ENCODE measurements around the gene ACAA1.

Gene ACAA1

DNA sequence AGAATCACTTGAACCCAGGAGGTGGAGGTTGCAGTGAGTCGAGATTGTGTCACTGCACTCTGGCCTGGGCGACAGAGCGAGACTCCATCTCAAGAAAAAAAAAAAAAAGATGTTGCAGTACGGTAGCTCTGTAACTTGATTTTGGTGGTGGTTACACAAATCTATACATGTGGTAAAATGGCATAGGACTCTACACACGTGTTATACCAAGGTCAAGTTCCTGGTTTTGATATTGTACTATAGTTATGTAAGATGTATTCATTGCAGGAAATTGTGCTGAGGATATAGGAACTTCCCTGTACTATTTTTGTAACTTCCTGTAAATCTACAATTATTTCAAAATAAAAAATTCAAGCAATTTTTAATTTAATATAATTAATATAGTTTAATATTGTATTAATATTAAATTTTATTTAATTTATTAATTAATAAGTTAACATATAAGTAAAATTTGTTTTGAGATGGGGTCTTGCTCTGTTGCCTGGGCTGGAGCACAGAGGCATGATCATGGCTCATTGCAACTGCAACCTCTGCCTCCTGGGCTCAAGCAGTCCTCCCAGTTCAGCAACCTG, 11.5 kb upstream of the ACAA1 start:
- FAIRE-seq = no peak
- no peak for DNase-seq (ENCODE audit: insufficient read length, low spot score)
- TF ChIP-seq, protein P1, sequence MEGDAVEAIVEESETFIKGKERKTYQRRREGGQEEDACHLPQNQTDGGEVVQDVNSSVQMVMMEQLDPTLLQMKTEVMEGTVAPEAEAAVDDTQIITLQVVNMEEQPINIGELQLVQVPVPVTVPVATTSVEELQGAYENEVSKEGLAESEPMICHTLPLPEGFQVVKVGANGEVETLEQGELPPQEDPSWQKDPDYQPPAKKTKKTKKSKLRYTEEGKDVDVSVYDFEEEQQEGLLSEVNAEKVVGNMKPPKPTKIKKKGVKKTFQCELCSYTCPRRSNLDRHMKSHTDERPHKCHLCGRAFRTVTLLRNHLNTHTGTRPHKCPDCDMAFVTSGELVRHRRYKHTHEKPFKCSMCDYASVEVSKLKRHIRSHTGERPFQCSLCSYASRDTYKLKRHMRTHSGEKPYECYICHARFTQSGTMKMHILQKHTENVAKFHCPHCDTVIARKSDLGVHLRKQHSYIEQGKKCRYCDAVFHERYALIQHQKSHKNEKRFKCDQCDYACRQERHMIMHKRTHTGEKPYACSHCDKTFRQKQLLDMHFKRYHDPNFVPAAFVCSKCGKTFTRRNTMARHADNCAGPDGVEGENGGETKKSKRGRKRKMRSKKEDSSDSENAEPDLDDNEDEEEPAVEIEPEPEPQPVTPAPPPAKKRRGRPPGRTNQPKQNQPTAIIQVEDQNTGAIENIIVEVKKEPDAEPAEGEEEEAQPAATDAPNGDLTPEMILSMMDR (IDR thresholded peaks at IDR 0.05; ENCODE audit: insufficient read depth, missing control alignments) = no peak

DNA sequence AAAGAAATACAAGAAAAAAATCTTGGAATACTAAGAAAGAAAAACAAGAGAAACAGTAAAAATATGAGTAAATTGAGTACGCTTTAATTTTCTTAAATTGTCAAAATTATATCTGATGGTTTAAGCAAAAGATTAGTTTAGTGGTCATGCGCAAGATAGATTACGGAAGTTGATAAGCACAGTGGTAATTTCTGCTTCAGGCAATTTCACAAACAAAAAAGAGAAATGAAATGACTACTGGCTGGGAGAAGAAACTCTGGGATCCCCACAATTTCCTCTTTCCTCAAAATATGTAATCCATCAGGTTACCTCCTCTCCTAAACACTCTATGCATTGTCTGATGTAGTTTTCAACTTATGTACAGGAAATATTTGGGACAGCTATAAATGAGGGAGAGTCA, 10.5 kb upstream of the ACAA1 start:
- no peak for DNase-seq (ENCODE audit: insufficient read length, low spot score)
- TF ChIP-seq, protein P1 (IDR thresholded peaks at IDR 0.05; ENCODE audit: insufficient read depth, missing control alignments) = no peak
- no peak for FAIRE-seq

DNA sequence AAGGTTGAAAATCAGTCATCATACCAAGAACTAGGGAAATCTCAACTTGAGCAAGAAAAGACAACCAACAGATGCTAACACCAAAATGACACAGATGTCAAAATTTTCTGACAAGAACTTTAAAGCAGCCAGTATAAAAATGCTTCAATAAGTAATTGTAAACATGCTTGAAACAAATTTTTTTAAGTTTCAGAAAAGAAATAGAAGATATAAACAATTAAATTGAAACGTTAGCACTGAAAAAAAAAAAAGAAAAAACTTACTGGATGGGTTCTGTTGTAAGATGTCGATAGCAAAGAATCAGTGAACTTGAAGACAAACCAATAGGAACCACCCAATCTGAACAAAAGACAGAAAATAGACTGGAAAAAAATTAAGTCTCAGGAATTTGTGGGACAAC, 9.6 kb upstream of the ACAA1 start:
- TF ChIP-seq, protein P1 (IDR thresholded peaks at IDR 0.05; ENCODE audit: insufficient read depth, missing control alignments) = no peak
- no peak for FAIRE-seq
- no peak for DNase-seq (ENCODE audit: insufficient read length, low spot score)

DNA sequence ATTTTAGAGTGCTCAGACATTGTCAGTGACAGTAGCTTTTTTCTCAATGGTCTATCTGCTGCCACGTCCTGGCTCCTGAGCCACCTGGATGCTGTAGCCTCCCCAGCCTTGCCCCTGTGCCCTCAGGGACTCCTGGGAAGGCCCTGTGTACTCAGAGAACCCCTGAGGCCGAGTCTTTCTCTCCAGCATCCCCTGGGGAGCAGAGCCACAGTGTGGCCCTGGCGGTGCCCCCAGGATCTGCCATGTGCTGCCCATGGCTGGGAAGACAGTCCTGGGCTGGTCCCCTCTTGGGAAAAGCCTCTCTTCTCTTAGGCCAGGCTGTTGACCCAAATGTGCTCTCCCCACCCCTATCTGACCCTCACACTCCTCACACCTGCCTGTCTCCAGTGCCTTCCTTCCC, 6.6 kb upstream of the ACAA1 start:
- FAIRE-seq (no peak), DNase-seq (ENCODE audit: insufficient read length, low spot score) (no peak)
- TF ChIP-seq, protein P1 (IDR thresholded peaks at IDR 0.05; ENCODE audit: insufficient read depth, missing control alignments) = no peak

DNA sequence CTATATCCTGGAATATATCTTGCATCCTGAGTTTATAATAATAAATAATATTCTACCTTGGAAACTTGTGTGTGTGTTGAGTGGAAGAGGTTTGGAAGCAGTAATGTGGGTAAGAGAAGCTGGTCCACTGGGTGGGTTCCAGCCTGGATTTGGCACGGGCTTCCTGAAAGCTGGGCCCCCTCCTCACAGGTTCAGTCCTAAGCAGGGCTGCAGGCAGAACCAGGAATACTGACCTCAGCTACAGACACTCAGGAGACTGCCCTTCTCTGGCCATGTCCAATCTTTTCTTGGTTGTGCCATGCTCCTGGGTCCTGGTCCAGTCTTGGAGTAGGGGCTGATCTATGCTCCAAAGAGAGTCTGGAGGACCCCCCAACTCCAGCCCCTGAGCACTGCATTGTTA, 6.0 kb upstream of the ACAA1 start:
- TF ChIP-seq, protein P1 (IDR thresholded peaks at IDR 0.05; ENCODE audit: insufficient read depth, missing control alignments) = no peak
- no peak for DNase-seq (ENCODE audit: insufficient read length, low spot score)
- no peak for FAIRE-seq

DNA sequence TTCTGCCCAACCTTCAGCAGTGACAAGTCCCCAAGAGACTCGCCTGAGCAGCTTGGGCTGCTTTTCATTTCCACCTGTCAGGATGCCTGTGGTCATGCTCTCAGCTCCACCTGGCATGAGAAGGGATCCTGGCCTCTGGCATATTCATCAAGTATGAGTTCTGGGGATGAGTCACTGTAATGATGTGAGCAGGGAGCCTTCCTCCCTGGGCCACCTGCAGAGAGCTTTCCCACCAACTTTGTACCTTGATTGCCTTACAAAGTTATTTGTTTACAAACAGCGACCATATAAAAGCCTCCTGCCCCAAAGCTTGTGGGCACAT, 5.0 kb upstream of the ACAA1 start:
- FAIRE-seq (no peak), DNase-seq (ENCODE audit: insufficient read length, low spot score) (no peak)
- TF ChIP-seq, protein P1 (IDR thresholded peaks at IDR 0.05; ENCODE audit: insufficient read depth, missing control alignments) = no peak

DNA sequence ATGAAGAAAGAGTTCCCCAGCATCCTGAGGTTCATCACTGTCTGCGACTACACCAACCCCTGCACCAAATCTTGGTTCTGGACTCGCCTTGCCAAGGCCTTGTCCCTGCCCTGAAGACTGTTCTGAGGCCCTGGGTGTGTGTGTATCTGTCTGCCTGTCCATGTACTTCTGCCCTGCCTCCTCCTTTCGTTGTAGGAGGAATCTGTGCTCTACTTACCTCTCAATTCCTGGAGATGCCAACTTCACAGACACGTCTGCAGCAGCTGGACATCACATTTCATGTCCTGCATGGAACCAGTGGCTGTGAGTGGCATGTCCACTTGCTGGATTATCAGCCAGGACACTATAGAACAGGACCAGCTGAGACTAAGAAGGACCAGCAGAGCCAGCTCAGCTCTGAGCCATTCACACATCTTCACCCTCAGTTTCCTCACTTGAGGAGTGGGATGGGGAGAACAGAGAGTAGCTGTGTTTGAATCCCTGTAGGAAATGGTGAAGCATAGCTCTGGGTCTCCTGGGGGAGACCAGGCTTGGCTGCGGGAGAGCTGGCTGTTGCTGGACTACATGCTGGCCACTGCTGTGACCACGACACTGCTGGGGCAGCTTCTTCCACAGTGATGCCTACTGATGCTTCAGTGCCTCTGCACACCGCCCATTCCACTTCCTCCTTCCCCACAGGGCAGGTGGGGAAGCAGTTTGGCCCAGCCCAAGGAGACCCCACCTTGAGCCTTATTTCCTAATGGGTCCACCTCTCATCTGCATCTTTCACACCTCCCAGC, 4.4 kb upstream of the ACAA1 start:
- DNase-seq (ENCODE audit: insufficient read length, low spot score) = no peak
- FAIRE-seq = no peak
- TF ChIP-seq, protein P1 (IDR thresholded peaks at IDR 0.05; ENCODE audit: insufficient read depth, missing control alignments) = no peak

All from D721Med (cell line).